ENCODE measurements around the gene PLXNB3. TPM values are rescaled to one million over a fixed set of nuclear protein-coding genes. Genes with fewer than 3 reads are reported as not detected.
"Not testable (repeated sequence)": the region's sequence is repeated elsewhere in the genome, so short reads cannot be mapped to it uniquely, and the experiment has no call there.

The PLXNB3 gene
- total RNA-seq, 1 experiment from 2014 or later = 41.4 TPM

DNA sequence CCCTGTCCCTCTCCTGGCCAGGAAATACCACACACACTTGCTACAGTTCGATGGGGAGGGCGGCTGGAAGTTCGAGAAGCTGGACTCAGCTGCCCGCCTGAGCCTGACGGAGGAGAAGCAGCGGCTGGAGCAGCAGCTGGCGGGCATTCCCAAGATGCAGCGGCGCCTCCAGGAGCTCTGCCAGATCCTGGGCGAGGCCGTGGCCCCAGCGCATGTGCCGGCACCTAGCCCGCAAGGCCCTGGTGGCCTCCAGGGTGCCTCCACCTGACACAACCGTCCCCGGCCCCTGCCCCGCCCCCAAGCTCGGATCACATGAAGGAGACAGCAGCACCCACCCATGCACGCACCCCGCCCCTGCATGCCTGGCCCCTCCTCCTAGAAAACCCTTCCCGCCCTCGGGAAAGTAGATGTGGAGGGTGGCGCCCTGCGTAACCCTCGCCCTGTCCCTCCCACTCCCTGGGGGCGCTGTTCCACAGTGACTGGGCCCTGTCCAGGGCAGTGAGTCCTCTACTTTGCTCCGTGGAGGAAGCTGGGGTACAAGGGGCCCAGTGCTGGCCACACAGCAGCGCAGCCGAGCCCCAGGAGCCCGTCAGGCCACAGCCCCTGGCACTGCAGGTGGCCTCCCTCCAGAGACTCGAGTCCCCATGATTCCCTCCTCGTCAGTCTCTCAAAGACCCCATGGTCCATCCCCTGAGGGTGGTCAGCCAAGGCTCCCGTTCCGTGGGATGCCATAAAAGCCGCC lies 20.4 kb upstream of the PLXNB3 start:
- H3K9me2 ChIP-seq (ENCODE audit: insufficient read depth); H3K9me3 ChIP-seq (ENCODE audit: insufficient read depth, low read depth); POLR2A ChIA-PET (ENCODE audit: unreplicated experiment); intact Hi-C loops (cut with micrococcal nuclease; ENCODE audit: unreplicated experiment); H2AFZ ChIP-seq; H4K20me1 ChIP-seq (ENCODE audit: insufficient read depth); H3K27ac ChIP-seq; H3K79me2 ChIP-seq (ENCODE audit: low read depth); H3F3A ChIP-seq (ENCODE audit: insufficient read depth, low read depth); CTCF ChIA-PET; H3K4me3 ChIP-seq; H3K4me2 ChIP-seq; H3K4me1 ChIP-seq (replicated peaks; ENCODE audit: insufficient read depth); H3K36me3 ChIP-seq (ENCODE audit: low read depth); H3K27me3 ChIP-seq (ENCODE audit: insufficient read depth, low read depth); DNase-seq: not testable (repeated sequence)
- TSS peak; percentile 10 for BruUV-seq (replicated peaks)

DNA sequence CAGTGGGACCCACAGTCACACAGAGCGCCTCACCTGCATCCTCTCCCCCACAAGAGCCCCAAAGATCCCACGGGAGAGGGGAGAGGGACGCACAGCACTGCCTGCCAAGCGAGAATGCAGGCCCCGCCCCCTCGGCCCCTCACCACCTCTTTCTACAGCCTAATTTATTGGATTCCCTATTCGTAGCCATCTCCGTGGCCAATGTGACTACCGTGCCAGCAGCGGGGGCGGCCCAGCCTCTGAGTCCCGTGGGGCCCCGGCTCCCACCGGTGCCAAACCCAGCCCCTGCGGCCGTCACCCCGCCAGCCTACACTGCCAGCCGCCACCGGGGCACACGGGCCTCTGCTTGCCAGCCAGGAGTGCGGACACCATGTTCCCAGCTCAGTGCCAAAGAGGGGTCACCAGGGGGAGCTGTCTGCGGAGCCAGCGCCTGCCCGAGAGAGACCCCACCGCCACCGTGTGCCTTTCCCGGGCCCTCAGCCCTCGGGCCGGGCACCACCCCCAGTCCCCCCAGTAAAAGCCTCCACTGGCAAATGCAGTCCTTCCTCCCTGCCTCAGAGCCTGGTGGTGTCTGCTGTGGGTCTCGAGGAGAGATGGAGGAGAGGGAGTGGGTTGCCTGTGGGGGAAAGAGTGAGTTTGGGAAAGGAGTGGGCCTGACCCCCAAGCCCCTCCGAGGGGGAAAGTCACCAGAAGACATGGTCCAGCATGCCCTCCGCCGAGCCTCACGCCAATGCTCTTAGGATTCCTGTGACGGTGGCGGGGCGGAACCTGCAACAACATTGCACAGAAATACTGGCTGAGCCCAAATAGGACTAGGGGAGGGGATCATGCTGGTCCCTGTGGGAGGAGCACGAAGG lies 19.6 kb upstream of the PLXNB3 start:
- Histone ChIP-seq H2AFZ (no peak overlapping the region), H3F3A (ENCODE audit: insufficient read depth, low read depth) (no peaks in the 10 kb centered on the region), H3K9me3 (ENCODE audit: insufficient read depth, low read depth) (no peaks in the 10 kb centered on the region), H3K79me2 (ENCODE audit: low read depth) (no peaks in the 10 kb centered on the region), H3K9me2 (ENCODE audit: insufficient read depth) (no peaks in the 10 kb centered on the region), H4K20me1 (ENCODE audit: insufficient read depth) (no peaks in the 10 kb centered on the region), H3K36me3 (ENCODE audit: low read depth) (no peaks in the 10 kb centered on the region), H3K4me1 (replicated peaks; ENCODE audit: insufficient read depth) (no peaks in the 10 kb centered on the region), H3K27me3 (ENCODE audit: insufficient read depth, low read depth) (no peaks in the 10 kb centered on the region), H3K4me2 (no peak overlapping the region), H3K27ac (no peak overlapping the region), H3K4me3 (no peak overlapping the region)
- ChIA-PET POLR2A (ENCODE audit: unreplicated experiment) (interaction anchor here (0.7 kb wide), 1 partner anchor 265 kb away, joined by 3 read pairs; no protein-coding TSS in a partner anchor), CTCF (no interaction called here)
- no peak for DNase-seq
- TF ChIP-seq, protein P1, sequence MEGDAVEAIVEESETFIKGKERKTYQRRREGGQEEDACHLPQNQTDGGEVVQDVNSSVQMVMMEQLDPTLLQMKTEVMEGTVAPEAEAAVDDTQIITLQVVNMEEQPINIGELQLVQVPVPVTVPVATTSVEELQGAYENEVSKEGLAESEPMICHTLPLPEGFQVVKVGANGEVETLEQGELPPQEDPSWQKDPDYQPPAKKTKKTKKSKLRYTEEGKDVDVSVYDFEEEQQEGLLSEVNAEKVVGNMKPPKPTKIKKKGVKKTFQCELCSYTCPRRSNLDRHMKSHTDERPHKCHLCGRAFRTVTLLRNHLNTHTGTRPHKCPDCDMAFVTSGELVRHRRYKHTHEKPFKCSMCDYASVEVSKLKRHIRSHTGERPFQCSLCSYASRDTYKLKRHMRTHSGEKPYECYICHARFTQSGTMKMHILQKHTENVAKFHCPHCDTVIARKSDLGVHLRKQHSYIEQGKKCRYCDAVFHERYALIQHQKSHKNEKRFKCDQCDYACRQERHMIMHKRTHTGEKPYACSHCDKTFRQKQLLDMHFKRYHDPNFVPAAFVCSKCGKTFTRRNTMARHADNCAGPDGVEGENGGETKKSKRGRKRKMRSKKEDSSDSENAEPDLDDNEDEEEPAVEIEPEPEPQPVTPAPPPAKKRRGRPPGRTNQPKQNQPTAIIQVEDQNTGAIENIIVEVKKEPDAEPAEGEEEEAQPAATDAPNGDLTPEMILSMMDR (conservative IDR thresholded peaks at IDR 0.05) = no peak
- TF ChIP-seq EZH2 (IDR thresholded peaks at IDR 0.05; ENCODE audit: low read depth) = no peak
- no TSS peak for BruUV-seq (replicated peaks)
- intact Hi-C loops (cut with micrococcal nuclease; ENCODE audit: unreplicated experiment) = no loop called here

DNA sequence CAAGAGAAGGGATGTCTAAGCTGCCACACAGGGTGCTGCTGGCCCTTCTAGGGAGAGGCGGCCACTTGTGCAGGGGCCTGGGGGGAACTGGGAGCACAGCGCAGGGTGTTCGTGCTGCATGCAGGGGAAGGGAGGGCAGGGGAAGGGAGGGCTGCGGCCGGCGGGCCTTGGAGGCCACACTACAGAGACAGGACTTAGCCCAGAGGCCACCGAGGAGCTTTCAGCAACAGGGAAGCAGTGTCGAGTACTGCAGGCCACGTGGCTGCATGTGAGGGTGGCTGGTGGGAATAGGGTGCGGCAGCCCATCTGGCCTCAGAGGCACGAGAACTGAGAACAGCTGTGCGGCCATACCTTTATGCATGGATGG lies 19.0 kb upstream of the PLXNB3 start:
- H3K27me3 ChIP-seq (ENCODE audit: insufficient read depth, low read depth); H3K9me3 ChIP-seq (ENCODE audit: insufficient read depth, low read depth); CTCF ChIA-PET; DNase-seq; BruUV-seq (replicated peaks); H3K9me2 ChIP-seq (ENCODE audit: insufficient read depth); H3K79me2 ChIP-seq (ENCODE audit: low read depth); H2AFZ ChIP-seq; H3K4me2 ChIP-seq; H3K4me1 ChIP-seq (replicated peaks; ENCODE audit: insufficient read depth); H3F3A ChIP-seq (ENCODE audit: insufficient read depth, low read depth); H3K4me3 ChIP-seq; H4K20me1 ChIP-seq (ENCODE audit: insufficient read depth); H3K36me3 ChIP-seq (ENCODE audit: low read depth); intact Hi-C loops (cut with micrococcal nuclease; ENCODE audit: unreplicated experiment); H3K27ac ChIP-seq: not testable (repeated sequence)
- POLR2A ChIA-PET (ENCODE audit: unreplicated experiment) = interaction anchor here (0.7 kb wide), 1 partner anchor 264 kb away, joined by 3 read pairs; no protein-coding TSS in a partner anchor

DNA sequence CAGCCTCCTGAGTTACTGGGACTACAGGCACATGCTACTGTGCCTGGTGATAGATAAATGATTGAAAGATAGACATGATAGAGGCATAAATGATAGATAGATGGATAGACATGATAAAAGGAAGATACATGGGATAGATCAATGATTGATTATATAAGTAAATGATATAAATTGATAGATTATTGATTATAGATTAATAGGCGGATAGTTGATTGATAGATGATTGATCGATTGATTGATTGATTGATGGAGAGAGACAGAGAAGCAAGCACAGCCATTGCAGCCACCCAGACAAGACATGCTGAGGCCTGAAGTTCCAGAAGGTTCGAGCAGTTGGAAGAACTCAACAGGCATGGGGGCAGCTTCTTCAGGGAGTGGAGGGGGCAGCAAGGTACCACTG lies 17.7 kb upstream of the PLXNB3 start:
- Histone ChIP-seq H3K4me2 (no peak overlapping the region), H3K9me2 (ENCODE audit: insufficient read depth) (no peaks in the 10 kb centered on the region), H3K36me3 (ENCODE audit: low read depth) (no peaks in the 10 kb centered on the region), H3K27me3 (ENCODE audit: insufficient read depth, low read depth) (no peaks in the 10 kb centered on the region), H2AFZ (no peak overlapping the region), H3K27ac (no peak overlapping the region), H4K20me1 (ENCODE audit: insufficient read depth) (no peaks in the 10 kb centered on the region), H3F3A (ENCODE audit: insufficient read depth, low read depth) (no peaks in the 10 kb centered on the region), H3K4me1 (replicated peaks; ENCODE audit: insufficient read depth) (no peaks in the 10 kb centered on the region), H3K4me3 (no peak overlapping the region), H3K79me2 (ENCODE audit: low read depth) (no peaks in the 10 kb centered on the region), H3K9me3 (ENCODE audit: insufficient read depth, low read depth) (no peaks in the 10 kb centered on the region)
- intact Hi-C loops (cut with micrococcal nuclease; ENCODE audit: unreplicated experiment) = no loop called here
- TF ChIP-seq, protein P1 (conservative IDR thresholded peaks at IDR 0.05) = no peak
- TF ChIP-seq EZH2 (IDR thresholded peaks at IDR 0.05; ENCODE audit: low read depth) = no peak
- POLR2A ChIA-PET (ENCODE audit: unreplicated experiment) = no interaction called here
- no TSS peak for BruUV-seq (replicated peaks)
- CTCF ChIA-PET = no interaction called here
- DNase-seq = no peak

DNA sequence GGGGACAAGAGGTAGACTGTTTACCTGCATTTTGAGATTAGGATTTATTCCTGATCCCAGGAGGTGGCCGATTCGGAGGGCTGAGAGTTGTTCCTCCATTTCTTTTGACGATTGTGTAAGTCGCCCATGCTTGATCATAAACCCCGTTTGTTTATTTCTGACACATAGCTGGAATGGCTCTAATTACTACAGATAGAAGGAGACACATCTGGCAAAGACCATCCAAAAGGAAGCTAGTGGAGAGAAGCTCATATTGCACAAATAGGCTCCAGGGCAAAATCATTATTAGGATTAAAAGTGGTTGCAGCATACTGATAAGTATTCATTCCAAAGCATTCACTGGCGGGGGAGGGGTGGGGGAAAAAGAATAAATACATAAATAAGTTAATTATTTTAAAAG lies 17.1 kb upstream of the PLXNB3 start:
- H4K20me1 ChIP-seq (ENCODE audit: insufficient read depth); H3K4me3 ChIP-seq; CTCF ChIA-PET; BruUV-seq (replicated peaks); H3K36me3 ChIP-seq (ENCODE audit: low read depth); H3K4me2 ChIP-seq; H3K27me3 ChIP-seq (ENCODE audit: insufficient read depth, low read depth); H3K27ac ChIP-seq; H3K9me2 ChIP-seq (ENCODE audit: insufficient read depth); intact Hi-C loops (cut with micrococcal nuclease; ENCODE audit: unreplicated experiment); H3K4me1 ChIP-seq (replicated peaks; ENCODE audit: insufficient read depth); H3F3A ChIP-seq (ENCODE audit: insufficient read depth, low read depth); H2AFZ ChIP-seq; DNase-seq; H3K79me2 ChIP-seq (ENCODE audit: low read depth); H3K9me3 ChIP-seq (ENCODE audit: insufficient read depth, low read depth); POLR2A ChIA-PET (ENCODE audit: unreplicated experiment): not testable (repeated sequence)

DNA sequence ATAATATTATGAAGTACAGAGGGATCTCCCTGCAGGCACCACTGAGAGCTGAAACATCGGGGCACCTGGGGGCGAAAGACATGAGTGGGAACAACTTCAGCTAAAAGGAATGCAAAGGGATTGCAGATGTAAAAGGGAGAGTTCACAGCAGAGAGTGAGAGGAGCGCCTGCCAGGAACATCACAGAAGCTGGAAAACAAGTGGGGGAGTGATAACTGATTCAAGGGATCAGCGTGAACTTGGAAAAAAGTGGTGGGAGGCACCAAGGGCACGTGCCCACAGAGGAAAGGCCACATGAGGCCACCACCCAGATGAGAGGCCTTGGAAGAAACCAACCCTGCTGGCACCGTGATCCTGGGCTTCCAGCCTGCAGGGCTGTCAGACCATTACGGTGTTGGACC lies 15.0 kb upstream of the PLXNB3 start:
- H3K27ac ChIP-seq; DNase-seq; H3K79me2 ChIP-seq (ENCODE audit: low read depth); H4K20me1 ChIP-seq (ENCODE audit: insufficient read depth); intact Hi-C loops (cut with micrococcal nuclease; ENCODE audit: unreplicated experiment); H2AFZ ChIP-seq; H3K36me3 ChIP-seq (ENCODE audit: low read depth); CTCF ChIA-PET; H3K9me3 ChIP-seq (ENCODE audit: insufficient read depth, low read depth); H3K4me2 ChIP-seq; BruUV-seq (replicated peaks); H3F3A ChIP-seq (ENCODE audit: insufficient read depth, low read depth); H3K27me3 ChIP-seq (ENCODE audit: insufficient read depth, low read depth); H3K4me3 ChIP-seq; H3K4me1 ChIP-seq (replicated peaks; ENCODE audit: insufficient read depth); POLR2A ChIA-PET (ENCODE audit: unreplicated experiment); H3K9me2 ChIP-seq (ENCODE audit: insufficient read depth): not testable (repeated sequence)
